GM19239 (cell line): ENCODE measurements around the gene SCUBE3.

Experiments
- DNase-seq: peaks from one replicate; pipeline ENCODE4 v3.0.0; 2011; ENCODE audit warnings: low spot score; ENCODE audit not compliant: insufficient read length
- FAIRE-seq: peaks from 2 replicates; lab custom pipeline; 2011; peaks lifted over from hg19 to GRCh38; lab: Jason Lieb, UNC

Gene SCUBE3

GRCh38 chr6:35179901-35180535, 33.7 kb upstream of the SCUBE3 start:
- FAIRE-seq (no peak), DNase-seq (no peak)

GRCh38 chr6:35181308-35181932, 32.3 kb upstream of the SCUBE3 start:
- FAIRE-seq, result no peak
- no peak for DNase-seq

- no peak for DNase-seq
- no peak for FAIRE-seq
These were observed 31.7 kb upstream of the SCUBE3 start for GRCh38 chr6:35181933-35182612.

GRCh38 chr6:35183281-35183680, 30.5 kb upstream of the SCUBE3 start:
- DNase-seq (no peak), FAIRE-seq (no peak)

- FAIRE-seq, result no peak
- no peak for DNase-seq
These were observed 29.8 kb upstream of the SCUBE3 start for GRCh38 chr6:35183935-35184334.

- DNase-seq (no peak), FAIRE-seq (no peak)
These were observed 29.0 kb upstream of the SCUBE3 start for GRCh38 chr6:35184580-35185301.

- no peak for FAIRE-seq
- no peak for DNase-seq
These were observed 28.5 kb upstream of the SCUBE3 start for GRCh38 chr6:35185302-35185681.

- DNase-seq (no peak), FAIRE-seq (no peak)
These were observed 27.8 kb upstream of the SCUBE3 start for GRCh38 chr6:35185971-35186370.

GRCh38 chr6:35186571-35186970, 27.2 kb upstream of the SCUBE3 start:
- DNase-seq (no peak), FAIRE-seq (no peak)

GRCh38 chr6:35188886-35189285, 24.9 kb upstream of the SCUBE3 start:
- FAIRE-seq (no peak), DNase-seq (no peak)

GRCh38 chr6:35190306-35190705, 23.4 kb upstream of the SCUBE3 start:
- DNase-seq (no peak), FAIRE-seq (no peak)

- DNase-seq (no peak), FAIRE-seq (no peak)
These were observed 21.9 kb upstream of the SCUBE3 start for GRCh38 chr6:35191889-35192288.

GRCh38 chr6:35192301-35192860, 21.4 kb upstream of the SCUBE3 start:
- FAIRE-seq (no peak), DNase-seq (no peak)

GRCh38 chr6:35194390-35194789, 19.4 kb upstream of the SCUBE3 start:
- FAIRE-seq (no peak), DNase-seq (no peak)

GRCh38 chr6:35195120-35195780, 18.5 kb upstream of the SCUBE3 start:
- FAIRE-seq, result no peak
- DNase-seq, result no peak

- no peak for FAIRE-seq
These were observed 16.6 kb upstream of the SCUBE3 start for GRCh38 chr6:35197196-35197595.

GRCh38 chr6:35199866-35200265, 13.9 kb upstream of the SCUBE3 start:
- DNase-seq (no peak), FAIRE-seq (no peak)

More at GRCh38 chr6:35197196-35197595, 16.6 kb upstream of the SCUBE3 start:
- no peak for DNase-seq

GRCh38 chr6:35202066-35202546, 11.7 kb upstream of the SCUBE3 start:
- FAIRE-seq, result no peak

GRCh38 chr6:35203152-35203670, 10.5 kb upstream of the SCUBE3 start:
- DNase-seq (no peak), FAIRE-seq (no peak)

More at GRCh38 chr6:35202066-35202546, 11.7 kb upstream of the SCUBE3 start:
- no peak for DNase-seq

GRCh38 chr6:35203680-35204079, 10.1 kb upstream of the SCUBE3 start:
- FAIRE-seq (no peak), DNase-seq (no peak)
